Globus pallidus (tissue), 1 donor: Measurements from ENCODE around the gene PTGES3.

ENCODE experiments used
- DNase-seq: peaks from one replicate; pipeline ENCODE4 v3.0.0-alpha.2; 2015; ENCODE audit warnings: low spot score

The PTGES3 gene

GRCh38 chr12:56629459-56630179 is 58.5 kb downstream of the PTGES3 start:
- DNase-seq: peak; percentile 38

GRCh38 chr12:56628671-56629458 is 59.2 kb downstream of the PTGES3 start:
- DNase-seq: peak; percentile 64

- DNase-seq: no peak
Observed at GRCh38 chr12:56626701-56627100, 61.4 kb downstream of the PTGES3 start.

GRCh38 chr12:56622535-56622934 is 65.5 kb downstream of the PTGES3 start:
- DNase-seq: no peak

GRCh38 chr12:56616925-56617324 is 71.2 kb downstream of the PTGES3 start:
- DNase-seq: no peak

- DNase-seq: no peak
Observed at GRCh38 chr12:56616244-56616643, 71.8 kb downstream of the PTGES3 start.

GRCh38 chr12:56614627-56615026 is 73.5 kb downstream of the PTGES3 start:
- DNase-seq: no peak
